ENCODE results near the gene ZDHHC16. TPM values are rescaled to one million over a fixed set of nuclear protein-coding genes. Genes with fewer than 3 reads are reported as not detected.

The ZDHHC16 gene
- total RNA-seq, 1 experiment from 2014 or later = 43.5 TPM

DNA sequence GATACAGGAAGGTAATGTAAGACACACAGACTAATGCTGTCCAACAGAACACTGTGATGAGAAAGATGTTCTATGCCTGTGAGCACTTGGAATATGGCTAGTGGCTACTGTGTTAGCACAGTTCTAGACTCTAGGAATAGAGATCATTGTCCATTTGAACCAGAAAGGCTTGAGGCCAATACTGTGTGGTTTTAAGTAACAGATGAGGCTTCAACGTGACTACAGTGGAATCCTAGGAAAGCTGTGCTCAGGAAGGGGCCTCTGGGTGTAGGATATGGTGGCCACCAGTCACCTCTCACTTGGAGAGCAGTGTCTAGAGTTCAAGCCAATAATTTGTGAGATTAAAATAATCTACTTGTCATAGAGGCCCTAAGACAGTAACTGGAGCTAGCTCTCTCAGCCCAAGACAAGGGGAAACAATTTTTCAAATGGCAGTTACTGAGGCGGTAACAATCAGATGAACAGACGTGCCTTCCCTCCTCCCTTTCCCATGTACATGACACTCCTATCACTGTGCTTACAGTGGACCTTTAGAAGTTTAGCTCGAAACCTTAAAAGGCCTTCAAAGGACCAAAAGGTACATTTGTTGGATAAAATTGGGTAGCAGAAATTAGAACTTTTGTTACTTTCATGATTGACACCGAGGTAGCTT lies 10.2 kb downstream of the ZDHHC16 start:
- Histone ChIP-seq H3K36me3 (ENCODE audit: control insufficient read depth, insufficient read depth, low read length) (peaks cover 8% of the 10 kb centered on the region), H3K9me3 (no peaks in the 10 kb centered on the region), H3K27me3 (replicated peaks; ENCODE audit: control insufficient read depth, insufficient read depth, low read length) (no peaks in the 10 kb centered on the region), H3K4me3 (ENCODE audit: low read depth, low read length) (no peak overlapping the region), H3K4me1 (no peaks in the 10 kb centered on the region)
- intact Hi-C loops (cut with micrococcal nuclease; ENCODE audit: unreplicated experiment) = no loop called here
- BruUV-seq (replicated peaks) = no TSS peak
- Mint-ChIP-seq H3K27me3 (ENCODE audit: insufficient read depth, unreplicated experiment) (no peaks in the 10 kb centered on the region), H3K27ac (ENCODE audit: unreplicated experiment) (peak overlapping the region; percentile 39), H3K36me3 (ENCODE audit: insufficient read depth, unreplicated experiment) (peaks cover 84% of the 10 kb centered on the region), H3K4me3 (ENCODE audit: unreplicated experiment) (no peak overlapping the region), H3K4me1 (ENCODE audit: low read depth, unreplicated experiment) (no peaks in the 10 kb centered on the region), H3K9me3 (ENCODE audit: unreplicated experiment) (no peaks in the 10 kb centered on the region)
- ChIA-PET POLR2A (no interaction called here), CTCF (no interaction called here)
- TF ChIP-seq, protein P1, sequence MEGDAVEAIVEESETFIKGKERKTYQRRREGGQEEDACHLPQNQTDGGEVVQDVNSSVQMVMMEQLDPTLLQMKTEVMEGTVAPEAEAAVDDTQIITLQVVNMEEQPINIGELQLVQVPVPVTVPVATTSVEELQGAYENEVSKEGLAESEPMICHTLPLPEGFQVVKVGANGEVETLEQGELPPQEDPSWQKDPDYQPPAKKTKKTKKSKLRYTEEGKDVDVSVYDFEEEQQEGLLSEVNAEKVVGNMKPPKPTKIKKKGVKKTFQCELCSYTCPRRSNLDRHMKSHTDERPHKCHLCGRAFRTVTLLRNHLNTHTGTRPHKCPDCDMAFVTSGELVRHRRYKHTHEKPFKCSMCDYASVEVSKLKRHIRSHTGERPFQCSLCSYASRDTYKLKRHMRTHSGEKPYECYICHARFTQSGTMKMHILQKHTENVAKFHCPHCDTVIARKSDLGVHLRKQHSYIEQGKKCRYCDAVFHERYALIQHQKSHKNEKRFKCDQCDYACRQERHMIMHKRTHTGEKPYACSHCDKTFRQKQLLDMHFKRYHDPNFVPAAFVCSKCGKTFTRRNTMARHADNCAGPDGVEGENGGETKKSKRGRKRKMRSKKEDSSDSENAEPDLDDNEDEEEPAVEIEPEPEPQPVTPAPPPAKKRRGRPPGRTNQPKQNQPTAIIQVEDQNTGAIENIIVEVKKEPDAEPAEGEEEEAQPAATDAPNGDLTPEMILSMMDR (IDR thresholded peaks at IDR 0.05; ENCODE audit: insufficient read depth in 1 of 2, low read depth in 1 of 2, low read length in 1 of 2, severe bottlenecking in 1 of 2, unreplicated experiment in 1 of 2) = no peak
- no peak for DNase-seq

DNA sequence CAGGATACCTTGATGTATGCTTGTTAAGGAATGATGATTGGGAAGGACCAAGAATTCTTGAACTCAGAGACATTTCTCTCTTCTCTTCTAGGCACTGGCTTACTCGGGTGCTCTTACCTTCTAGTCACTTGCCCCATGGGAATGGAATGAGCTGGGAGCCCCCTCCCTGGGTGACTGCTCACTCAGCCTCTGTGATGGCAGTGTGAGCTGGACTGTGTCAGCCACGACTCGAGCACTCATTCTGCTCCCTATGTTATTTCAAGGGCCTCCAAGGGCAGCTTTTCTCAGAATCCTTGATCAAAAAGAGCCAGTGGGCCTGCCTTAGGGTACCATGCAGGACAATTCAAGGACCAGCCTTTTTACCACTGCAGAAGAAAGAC lies 10.7 kb downstream of the ZDHHC16 start:
- Mint-ChIP-seq H3K27me3 (ENCODE audit: insufficient read depth, unreplicated experiment) (no peaks in the 10 kb centered on the region), H3K4me1 (ENCODE audit: low read depth, unreplicated experiment) (no peaks in the 10 kb centered on the region), H3K4me3 (ENCODE audit: unreplicated experiment) (no peak overlapping the region), H3K9me3 (ENCODE audit: unreplicated experiment) (no peaks in the 10 kb centered on the region), H3K27ac (ENCODE audit: unreplicated experiment) (peak overlapping the region; percentile 39), H3K36me3 (ENCODE audit: insufficient read depth, unreplicated experiment) (peaks cover 84% of the 10 kb centered on the region)
- no peaks in the 10 kb centered on the region for H3K4me1 ChIP-seq
- no peak overlapping the region for H3K4me3 ChIP-seq (ENCODE audit: low read depth, low read length)
- intact Hi-C loops (cut with micrococcal nuclease; ENCODE audit: unreplicated experiment) = no loop called here
- TF ChIP-seq, protein P1 (IDR thresholded peaks at IDR 0.05; ENCODE audit: insufficient read depth in 1 of 2, low read depth in 1 of 2, low read length in 1 of 2, severe bottlenecking in 1 of 2, unreplicated experiment in 1 of 2) = no peak
- ChIA-PET CTCF (no interaction called here), POLR2A (no interaction called here)
- no peaks in the 10 kb centered on the region for H3K9me3 ChIP-seq
- H3K27me3 ChIP-seq (replicated peaks; ENCODE audit: control insufficient read depth, insufficient read depth, low read length) = no peaks in the 10 kb centered on the region
- DNase-seq = no peak
- peaks cover 8% of the 10 kb centered on the region for H3K36me3 ChIP-seq (ENCODE audit: control insufficient read depth, insufficient read depth, low read length)
- no TSS peak for BruUV-seq (replicated peaks)

DNA sequence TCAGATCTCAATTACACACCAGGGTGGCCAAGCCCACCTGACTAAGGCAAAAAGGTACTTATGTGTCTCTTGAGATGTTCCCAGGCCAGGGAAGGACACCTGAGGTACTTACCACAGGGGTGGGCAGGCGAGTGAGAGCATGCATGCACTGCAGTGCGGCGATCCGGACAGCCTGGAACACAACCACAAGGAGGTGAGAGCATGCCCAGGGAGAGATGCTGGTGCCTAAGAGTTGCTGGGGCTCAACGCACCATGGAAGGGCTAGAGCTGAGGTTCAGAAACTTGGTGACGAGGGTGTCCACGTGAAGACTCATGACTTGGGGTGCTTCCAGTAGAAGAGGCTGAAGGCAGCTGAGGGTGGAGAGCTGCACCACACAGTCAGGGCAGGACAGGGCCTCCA lies 13.1 kb downstream of the ZDHHC16 start:
- Histone ChIP-seq H3K36me3 (ENCODE audit: control insufficient read depth, insufficient read depth, low read length) (peaks cover 11% of the 10 kb centered on the region), H3K4me1 (no peaks in the 10 kb centered on the region), H3K4me3 (ENCODE audit: low read depth, low read length) (no peak overlapping the region), H3K9me3 (no peaks in the 10 kb centered on the region), H3K27me3 (replicated peaks; ENCODE audit: control insufficient read depth, insufficient read depth, low read length) (no peaks in the 10 kb centered on the region)
- Mint-ChIP-seq H3K4me3 (ENCODE audit: unreplicated experiment) (no peak overlapping the region), H3K27me3 (ENCODE audit: insufficient read depth, unreplicated experiment) (no peaks in the 10 kb centered on the region), H3K9me3 (ENCODE audit: unreplicated experiment) (no peaks in the 10 kb centered on the region), H3K4me1 (ENCODE audit: low read depth, unreplicated experiment) (no peaks in the 10 kb centered on the region), H3K27ac (ENCODE audit: unreplicated experiment) (peak overlapping the region; percentile 29), H3K36me3 (ENCODE audit: insufficient read depth, unreplicated experiment) (peaks cover 81% of the 10 kb centered on the region)
- BruUV-seq (replicated peaks) = no TSS peak
- intact Hi-C loops (cut with micrococcal nuclease; ENCODE audit: unreplicated experiment) = no loop called here
- TF ChIP-seq, protein P1 (IDR thresholded peaks at IDR 0.05; ENCODE audit: insufficient read depth in 1 of 2, low read depth in 1 of 2, low read length in 1 of 2, severe bottlenecking in 1 of 2, unreplicated experiment in 1 of 2) = no peak
- DNase-seq = no peak
- ChIA-PET POLR2A (no interaction called here), CTCF (no interaction called here)

Measured in Caco-2 (cell line).